ENCODE data around the gene QRICH2.
A peak's percentile ranks its signal among the peaks of the same experiment; 100 is the strongest.
"Not testable (repeated sequence)": the region's sequence is repeated elsewhere in the genome, so short reads cannot be mapped to it uniquely, and the experiment has no call there.

Gene QRICH2

DNA sequence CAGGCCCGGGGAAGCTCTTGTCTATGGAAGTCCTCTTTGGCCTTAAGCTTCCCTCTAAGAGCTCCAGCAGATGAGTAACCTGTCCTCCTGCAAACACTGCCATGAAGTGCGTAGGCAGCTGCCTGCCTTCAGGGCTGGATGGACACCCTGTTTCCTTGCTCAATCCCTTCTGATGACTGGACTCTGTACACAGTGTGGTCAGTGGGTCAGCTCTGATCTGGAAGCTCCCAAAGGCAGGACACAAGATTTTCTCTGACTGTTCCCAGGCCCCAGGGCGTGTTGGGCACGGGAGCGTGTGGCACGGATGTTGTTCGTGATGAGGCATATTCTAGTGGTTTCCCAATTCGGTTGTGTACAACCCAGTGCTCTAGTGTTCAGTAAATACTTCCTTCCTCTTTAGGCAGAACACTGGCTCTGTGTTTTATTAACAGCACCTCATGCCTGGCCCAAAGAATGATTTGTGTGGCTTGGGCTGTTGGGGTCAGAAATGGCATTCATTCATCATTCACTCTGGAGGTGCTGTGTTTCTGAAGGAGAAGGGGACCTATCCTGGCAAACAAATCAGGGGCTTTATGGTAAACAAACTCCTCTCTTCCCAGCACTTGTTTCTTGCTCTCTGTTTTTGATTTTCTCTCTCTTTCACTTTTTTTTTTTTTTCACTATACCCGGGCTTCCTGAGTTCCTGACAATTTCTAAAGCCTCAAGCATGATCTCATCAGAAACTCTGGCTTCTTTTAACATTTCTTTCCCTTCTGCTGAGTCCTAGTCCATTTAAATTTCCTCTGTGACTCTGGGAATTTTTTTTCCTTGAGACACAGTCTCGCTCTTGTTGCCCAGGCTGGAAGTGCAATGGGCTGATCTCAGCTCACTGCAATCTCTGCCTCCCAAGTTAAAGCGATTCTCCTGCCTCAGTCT is 55.8 kb downstream of the QRICH2 start:
- DNase-seq (ENCODE audit: extremely low read depth, low read depth) = no peak
- TF ChIP-seq, protein P1, sequence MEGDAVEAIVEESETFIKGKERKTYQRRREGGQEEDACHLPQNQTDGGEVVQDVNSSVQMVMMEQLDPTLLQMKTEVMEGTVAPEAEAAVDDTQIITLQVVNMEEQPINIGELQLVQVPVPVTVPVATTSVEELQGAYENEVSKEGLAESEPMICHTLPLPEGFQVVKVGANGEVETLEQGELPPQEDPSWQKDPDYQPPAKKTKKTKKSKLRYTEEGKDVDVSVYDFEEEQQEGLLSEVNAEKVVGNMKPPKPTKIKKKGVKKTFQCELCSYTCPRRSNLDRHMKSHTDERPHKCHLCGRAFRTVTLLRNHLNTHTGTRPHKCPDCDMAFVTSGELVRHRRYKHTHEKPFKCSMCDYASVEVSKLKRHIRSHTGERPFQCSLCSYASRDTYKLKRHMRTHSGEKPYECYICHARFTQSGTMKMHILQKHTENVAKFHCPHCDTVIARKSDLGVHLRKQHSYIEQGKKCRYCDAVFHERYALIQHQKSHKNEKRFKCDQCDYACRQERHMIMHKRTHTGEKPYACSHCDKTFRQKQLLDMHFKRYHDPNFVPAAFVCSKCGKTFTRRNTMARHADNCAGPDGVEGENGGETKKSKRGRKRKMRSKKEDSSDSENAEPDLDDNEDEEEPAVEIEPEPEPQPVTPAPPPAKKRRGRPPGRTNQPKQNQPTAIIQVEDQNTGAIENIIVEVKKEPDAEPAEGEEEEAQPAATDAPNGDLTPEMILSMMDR (IDR thresholded peaks at IDR 0.05; ENCODE audit: low read depth, low read length, missing control alignments) = no peak
- no peak overlapping the region for H3K4me3 ChIP-seq (replicated peaks; ENCODE audit: low read depth, low read length)

DNA sequence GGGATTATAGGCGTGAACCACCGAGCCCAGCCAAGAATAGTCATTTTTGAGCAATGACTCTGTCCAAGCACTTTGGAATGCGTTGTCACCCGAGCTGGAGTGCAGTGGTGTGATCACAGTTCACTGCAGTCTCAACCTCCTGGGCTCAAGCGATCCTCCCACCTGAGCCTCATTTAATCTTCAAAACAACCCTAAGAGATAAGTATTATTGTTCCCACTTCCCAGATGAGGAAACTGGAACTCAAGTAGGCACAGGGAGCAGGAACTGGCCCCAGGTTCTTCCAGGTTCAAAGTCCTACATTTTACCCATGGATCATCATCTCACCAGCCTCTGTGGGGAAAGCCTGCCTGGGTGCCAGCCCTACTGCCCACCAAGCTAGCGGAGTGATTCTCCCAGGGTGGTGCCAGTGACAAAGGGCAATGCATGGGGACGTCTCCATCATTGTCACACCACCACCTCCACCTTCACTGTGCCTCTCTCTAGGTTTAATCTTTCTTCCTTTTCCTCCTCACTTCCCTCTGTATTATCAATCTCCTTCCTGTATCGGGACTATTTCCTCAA is 56.5 kb downstream of the QRICH2 start:
- no peak overlapping the region for H3K4me3 ChIP-seq (replicated peaks; ENCODE audit: low read depth, low read length)
- DNase-seq (ENCODE audit: extremely low read depth, low read depth) = no peak
- TF ChIP-seq, protein P1 (IDR thresholded peaks at IDR 0.05; ENCODE audit: low read depth, low read length, missing control alignments) = no peak

DNA sequence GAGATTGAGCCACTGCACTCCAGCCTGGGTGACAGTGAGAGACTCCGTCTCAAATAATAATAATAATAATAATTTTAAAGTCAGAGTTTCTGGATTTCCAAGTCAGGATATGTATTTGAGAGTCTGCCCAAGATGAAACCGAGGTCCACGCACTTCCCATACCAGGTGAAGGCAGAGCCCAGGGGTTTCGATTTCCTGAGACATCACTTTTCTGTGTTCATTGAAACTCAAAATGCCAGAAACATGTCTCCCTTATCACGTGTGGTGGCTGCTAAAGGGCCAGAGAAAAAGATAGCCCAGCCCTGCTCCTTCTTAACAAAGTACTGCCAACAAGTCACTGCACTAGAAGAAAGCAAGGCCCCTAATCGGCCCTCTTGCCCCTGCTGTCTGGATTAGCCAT is 57.9 kb downstream of the QRICH2 start:
- no peak overlapping the region for H3K4me3 ChIP-seq (replicated peaks; ENCODE audit: low read depth, low read length)
- TF ChIP-seq, protein P1 (IDR thresholded peaks at IDR 0.05; ENCODE audit: low read depth, low read length, missing control alignments) = no peak
- DNase-seq (ENCODE audit: extremely low read depth, low read depth) = no peak

DNA sequence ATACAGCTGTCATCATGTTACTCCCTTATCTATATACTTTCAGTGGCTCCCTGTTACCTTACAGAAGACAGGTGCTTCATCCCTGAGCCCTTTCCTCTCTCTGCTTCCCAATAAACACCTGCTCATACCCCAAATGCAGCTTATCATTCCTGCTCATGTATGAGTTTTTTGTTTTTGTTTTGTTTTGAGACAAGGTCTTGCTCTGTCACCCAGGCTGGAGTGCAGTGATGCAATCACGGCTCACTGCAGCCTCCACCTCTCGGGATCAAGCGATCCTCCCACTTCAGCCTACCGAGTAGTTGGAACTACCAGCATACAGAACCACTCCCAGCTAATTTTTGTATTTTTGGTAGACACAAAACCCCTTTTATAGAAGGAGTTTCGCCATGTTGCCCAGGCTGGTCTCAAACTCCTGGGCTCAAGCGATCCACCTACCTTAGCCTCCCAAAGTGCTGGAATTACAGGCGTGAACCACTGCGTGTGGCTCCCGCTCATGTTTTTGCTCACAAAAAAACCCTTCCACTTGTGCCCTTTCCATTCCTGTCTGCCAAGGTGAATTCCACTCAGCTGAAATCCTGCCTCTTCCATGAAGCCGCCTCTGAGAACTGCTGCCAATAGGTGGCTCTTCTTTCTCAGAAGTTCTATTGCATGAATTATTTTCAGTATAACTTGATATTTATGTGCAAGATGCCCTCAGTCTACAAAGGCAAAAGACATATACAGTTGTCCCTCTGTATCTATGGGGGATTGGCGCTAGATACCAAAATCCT is 59.9 kb downstream of the QRICH2 start:
- H3K4me3 ChIP-seq (replicated peaks; ENCODE audit: low read depth, low read length) = no peak overlapping the region
- TF ChIP-seq, protein P1 (IDR thresholded peaks at IDR 0.05; ENCODE audit: low read depth, low read length, missing control alignments) = peak; percentile 4
- DNase-seq (ENCODE audit: extremely low read depth, low read depth) = no peak

DNA sequence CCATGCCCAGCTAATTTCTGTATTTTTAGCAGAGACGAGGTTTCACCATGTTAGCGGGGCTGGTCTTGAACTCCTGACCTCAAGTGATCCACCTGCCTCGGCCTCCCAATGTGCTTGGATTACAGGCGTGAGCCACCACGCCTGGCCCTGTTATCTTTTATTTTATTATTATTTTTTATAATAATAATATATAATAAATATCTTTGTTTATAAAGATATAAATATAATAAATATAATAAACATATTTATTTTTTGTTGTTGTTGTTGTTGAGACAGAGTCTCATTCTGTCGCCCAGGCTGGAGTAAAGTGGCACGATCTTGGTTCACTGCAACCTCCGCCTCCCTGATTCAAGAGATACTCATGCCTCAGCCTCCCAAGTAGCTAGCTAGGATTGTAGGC is 60.8 kb downstream of the QRICH2 start:
- TF ChIP-seq, protein P1 (IDR thresholded peaks at IDR 0.05; ENCODE audit: low read depth, low read length, missing control alignments) = no peak
- H3K4me3 ChIP-seq (replicated peaks; ENCODE audit: low read depth, low read length) = no peak overlapping the region
- no peak for DNase-seq (ENCODE audit: extremely low read depth, low read depth)

DNA sequence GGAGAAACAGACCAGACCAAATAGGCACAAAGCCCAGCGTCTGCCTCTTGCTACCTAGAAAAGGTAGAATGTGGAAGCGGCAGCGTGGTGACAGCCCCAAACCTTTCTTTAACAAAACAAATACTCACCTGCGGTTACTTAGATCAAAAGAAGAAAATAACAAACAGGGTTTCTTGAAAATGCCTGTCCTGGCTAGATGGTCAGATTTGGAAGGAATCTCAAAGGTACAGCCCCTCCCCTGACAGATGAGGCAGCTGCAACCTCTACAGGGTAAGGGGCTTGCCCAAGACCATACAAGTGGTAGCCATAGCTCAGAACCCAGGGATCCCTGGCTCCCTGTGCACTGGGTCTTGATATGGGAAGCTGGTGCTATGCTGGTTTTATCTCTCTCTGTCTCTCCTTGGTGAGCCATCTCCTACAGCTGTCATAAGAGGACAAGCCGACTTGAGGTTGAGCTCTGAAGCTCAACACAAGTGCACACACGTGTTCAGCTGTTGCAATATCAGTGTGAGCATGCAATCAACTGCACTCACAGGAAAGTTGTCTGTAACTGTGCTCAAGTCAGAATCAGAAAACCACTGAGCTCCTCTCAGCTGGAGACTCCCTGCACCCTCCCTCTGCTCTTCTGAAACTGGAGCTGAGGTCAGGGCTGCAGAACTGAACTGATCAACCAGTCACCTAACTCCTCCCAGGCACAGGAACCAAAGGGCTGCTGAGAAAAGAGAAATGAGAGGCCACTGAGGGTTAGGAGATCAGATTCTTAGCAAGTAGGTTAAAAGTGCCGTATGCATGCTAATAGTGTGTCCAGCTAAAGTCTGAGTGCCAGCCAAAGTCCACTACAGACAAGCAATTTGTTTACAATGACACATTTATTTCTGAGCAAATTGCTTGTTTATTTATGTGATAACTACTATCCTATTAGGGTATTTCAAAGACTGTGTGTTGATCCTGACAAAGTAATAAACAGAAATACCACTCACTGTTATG is 61.7 kb downstream of the QRICH2 start:
- DNase-seq (ENCODE audit: extremely low read depth, low read depth) = no peak
- TF ChIP-seq, protein P1 (IDR thresholded peaks at IDR 0.05; ENCODE audit: low read depth, low read length, missing control alignments) = no peak
- H3K4me3 ChIP-seq (replicated peaks; ENCODE audit: low read depth, low read length) = no peak overlapping the region

DNA sequence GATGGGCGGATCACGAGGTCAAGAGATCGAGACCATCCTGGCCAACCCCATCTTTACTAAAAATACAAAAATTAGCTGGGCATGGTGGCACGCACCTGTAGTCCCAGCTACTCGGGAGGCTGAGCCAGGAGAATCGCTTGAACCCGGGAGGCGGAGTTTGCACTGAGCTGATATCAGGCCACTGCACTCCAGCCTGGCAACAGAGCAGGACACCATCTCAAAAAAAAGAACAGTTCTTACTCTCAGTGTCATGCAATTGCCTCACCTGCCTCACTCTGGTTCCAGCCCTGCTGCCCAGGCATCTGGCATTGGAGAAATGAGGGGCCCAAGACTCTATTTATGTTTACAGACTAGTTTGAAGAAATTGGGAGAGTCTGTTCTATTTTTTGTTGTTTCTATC is 63.4 kb downstream of the QRICH2 start:
- H3K4me3 ChIP-seq (replicated peaks; ENCODE audit: low read depth, low read length); DNase-seq (ENCODE audit: extremely low read depth, low read depth): not testable (repeated sequence)

Data from HFF-Myc (cell line).